ENCODE data around the gene INTS6L. TPM values are rescaled to one million over a fixed set of nuclear protein-coding genes. Genes with fewer than 3 reads are reported as not detected.

The INTS6L gene
- total and polyA plus RNA-seq, 2 of the 8 experiments (the other 6 are each of a cell fraction or from before 2014, with no cell fraction given), result 4.1 to 5.2 TPM

- no peak for TF ChIP-seq CHD7 (IDR thresholded peaks at IDR 0.05; ENCODE audit: insufficient replicate concordance, low read length)
- TF ChIP-seq CBX8 (IDR thresholded peaks at IDR 0.05; ENCODE audit: borderline replicate concordance, low read depth, low read length), result no peak
- no peak for TF ChIP-seq FOSL1 (IDR thresholded peaks at IDR 0.05; ENCODE audit: insufficient read depth, low read depth, low read length)
- no peak for TF ChIP-seq EZH2 (IDR thresholded peaks at IDR 0.05; ENCODE audit: low read depth, low read length, severe bottlenecking)
- no peak for TF ChIP-seq SIN3A (conservative IDR thresholded peaks at IDR 0.05 in 1 of 2, IDR thresholded peaks at IDR 0.05 in 1 of 2; ENCODE audit: low read depth in 1 of 2, low read length in 2 of 2)
- no peak for TF ChIP-seq ASH2L (IDR thresholded peaks at IDR 0.05; ENCODE audit: low read length)
- TF ChIP-seq KDM1A (IDR thresholded peaks at IDR 0.05; ENCODE audit: borderline replicate concordance, low read length), result no peak
- no peak for TF ChIP-seq TCF12 (IDR thresholded peaks at IDR 0.05; ENCODE audit: low read depth, low read length)
- no peak for TF ChIP-seq NANOG (IDR thresholded peaks at IDR 0.05; ENCODE audit: insufficient read depth, low read depth, low read length, poor library complexity, severe bottlenecking)
- TF ChIP-seq SUZ12 (IDR thresholded peaks at IDR 0.05; ENCODE audit: low read length), result no peak
- no peak for TF ChIP-seq TAF7 (optimal IDR thresholded peaks at IDR 0.05; ENCODE audit: borderline replicate concordance, low read depth, low read length)
- no peak for TF ChIP-seq BACH1 (IDR thresholded peaks at IDR 0.05; ENCODE audit: low read length)
Observed at GRCh38 chrX:135581496-135581895, 61.0 kb downstream of the INTS6L start (continued).
